GOT3 (cell line): ENCODE results near the gene PLCB4.

ENCODE experiments used
- DNase-seq: peaks from one replicate; lab custom pipeline; 2025; ENCODE audit warnings: mixed read lengths; lab: John Stamatoyannopoulos, UW

Gene PLCB4

GRCh38 chr20:9321007-9321406, 252.1 kb downstream of the PLCB4 start:
- no peak for DNase-seq

DNA sequence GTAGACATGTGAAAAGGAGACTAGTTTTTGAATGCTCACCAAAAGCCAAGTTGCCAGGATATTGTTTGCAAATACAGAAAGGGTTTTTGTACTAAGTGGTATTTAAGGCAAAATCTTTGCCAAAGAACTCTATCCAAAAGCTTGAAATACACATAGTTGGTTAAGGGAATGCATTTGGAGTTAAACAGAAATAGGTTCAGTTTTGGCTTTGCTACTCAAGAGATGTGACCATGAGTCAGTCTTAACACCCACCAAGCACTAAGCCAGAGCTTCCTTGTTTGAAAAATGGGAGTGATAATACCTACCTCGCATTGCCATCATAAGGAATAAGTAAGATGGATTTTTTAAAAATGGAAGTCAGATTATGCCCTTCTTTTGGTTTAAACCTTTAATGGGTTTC, 253.8 kb downstream of the PLCB4 start:
- DNase-seq: no peak

DNA sequence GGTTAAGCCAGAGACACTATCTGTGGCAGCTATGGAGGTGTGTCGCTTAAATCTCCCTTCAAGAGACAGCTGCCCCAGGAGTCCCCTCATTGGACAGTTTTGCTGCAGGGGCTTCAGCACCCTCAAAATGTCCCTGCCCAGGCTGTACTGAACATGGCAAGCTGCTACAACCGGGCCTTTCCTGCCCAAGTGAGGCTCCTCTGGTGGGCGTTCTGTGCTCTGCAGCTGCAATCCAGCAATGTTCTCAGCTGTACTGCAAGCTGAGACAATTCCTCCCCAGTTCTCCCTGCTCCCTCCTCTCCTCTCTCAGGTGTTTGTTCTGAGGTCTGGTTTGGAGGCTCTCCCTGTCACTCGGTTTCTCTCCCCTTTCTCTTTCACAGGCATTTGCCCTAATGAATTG, 254.7 kb downstream of the PLCB4 start:
- no peak for DNase-seq

DNA sequence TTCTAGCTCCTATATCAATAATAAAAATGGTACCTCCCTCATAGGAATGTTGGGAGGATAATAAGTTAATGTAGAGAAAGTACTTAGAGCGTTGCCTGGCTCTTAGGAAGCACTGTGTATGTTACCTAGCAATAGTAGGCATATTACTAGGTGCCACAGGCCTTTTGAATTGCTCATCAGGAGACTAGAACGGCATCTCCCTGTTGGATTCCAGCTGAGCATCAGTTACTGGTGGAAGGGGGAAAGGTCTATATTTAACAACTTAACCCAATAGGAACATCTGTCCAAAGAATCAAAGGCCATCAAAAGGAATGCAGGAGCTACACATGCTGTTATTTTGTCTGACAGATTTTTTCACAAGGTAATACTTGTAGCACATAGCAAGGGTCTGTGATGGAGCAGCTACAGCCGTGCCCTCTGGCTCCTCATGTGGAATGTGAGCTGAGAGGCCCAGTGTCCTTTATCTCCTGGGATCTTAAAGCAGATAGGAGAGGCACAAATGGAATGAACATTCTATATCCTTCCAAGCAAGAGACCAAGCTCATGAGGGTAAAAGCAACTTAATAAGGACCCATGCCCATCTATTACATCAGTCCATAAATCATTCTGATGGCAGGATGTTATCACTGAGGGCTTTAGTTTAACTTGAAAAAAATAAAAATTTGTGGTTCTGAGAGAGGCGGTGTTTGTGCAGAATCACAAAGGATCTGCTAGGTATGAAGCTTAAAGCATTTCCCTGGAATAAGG, 260.6 kb downstream of the PLCB4 start:
- DNase-seq: no peak

- no peak for DNase-seq
These were observed 261.3 kb downstream of the PLCB4 start for GRCh38 chr20:9330151-9330550.

DNA sequence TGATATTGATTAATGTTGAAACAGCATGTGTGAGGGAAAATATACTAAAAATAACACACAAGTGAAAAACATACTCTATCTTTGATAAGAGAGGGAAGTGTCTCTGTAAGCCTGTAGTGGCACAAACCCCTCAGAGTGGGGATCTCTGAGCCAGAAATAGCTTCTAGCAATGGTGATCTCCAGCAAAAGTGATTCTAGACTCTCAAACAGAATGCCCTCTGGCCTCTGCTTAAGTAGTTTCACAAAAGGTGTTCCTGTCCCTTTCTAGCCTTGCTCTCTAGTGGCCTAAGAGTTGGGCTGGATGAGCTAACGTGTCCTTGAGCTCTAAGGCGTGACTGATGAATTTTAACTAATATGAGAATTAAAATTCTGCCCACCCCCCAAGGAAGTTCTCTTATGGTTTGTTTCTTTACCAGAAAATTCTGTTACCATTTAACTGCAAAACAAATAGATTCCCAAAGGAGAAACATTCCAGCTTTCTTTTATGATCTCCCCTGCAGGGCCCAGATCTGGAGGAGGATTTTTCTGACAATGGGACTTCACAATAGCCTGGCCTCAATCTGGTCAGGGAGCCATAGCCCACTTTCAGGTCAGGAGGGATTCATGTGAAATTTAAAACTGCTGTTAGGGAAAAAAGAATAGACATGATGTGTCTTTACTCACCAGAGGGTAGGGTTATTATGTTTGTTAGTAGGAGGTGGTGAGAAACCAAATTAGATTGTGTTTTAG, 263.0 kb downstream of the PLCB4 start:
- DNase-seq: no peak

- no peak for DNase-seq
These were observed 264.0 kb downstream of the PLCB4 start for GRCh38 chr20:9332791-9333479.

DNA sequence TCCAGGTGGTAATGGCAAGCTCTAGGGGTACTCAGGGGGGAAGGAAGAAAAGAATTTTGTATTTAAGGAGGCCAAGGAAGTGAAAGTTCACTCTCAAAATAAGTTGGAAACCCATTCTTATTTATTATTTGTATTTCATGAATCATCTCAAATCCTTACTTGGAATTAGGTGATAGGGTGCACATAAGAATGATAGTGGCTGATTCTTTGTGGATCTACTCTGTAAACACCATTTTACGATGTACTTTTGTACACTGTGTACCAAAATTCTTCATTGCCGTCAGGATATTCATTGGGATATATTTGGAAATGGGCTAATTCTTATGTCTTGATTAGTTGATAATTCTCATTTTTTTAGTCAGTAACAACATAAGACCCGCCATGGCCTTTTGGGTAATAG, 266.0 kb downstream of the PLCB4 start:
- DNase-seq: no peak

- DNase-seq: no peak
These were observed 269.2 kb downstream of the PLCB4 start for GRCh38 chr20:9338101-9338500.

DNA sequence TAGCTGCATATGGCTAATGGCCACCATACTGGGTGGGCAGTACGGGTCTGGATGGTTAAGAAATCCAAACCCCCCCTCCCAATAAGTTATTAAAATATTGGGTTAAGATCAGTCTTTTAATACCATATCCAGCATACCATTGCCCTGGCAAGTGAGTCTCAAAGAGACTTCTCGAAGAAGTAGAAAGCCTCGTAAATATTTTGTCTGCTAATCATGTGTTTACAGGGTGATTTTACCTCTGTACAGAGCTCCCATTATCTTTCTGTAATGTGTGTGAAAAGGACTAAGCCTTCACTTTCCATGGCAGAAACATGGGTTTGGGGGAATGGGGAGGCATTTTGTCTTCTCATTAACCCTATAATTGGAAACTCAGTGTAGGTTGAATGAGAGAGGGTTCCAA, 270.8 kb downstream of the PLCB4 start:
- DNase-seq: no peak

DNA sequence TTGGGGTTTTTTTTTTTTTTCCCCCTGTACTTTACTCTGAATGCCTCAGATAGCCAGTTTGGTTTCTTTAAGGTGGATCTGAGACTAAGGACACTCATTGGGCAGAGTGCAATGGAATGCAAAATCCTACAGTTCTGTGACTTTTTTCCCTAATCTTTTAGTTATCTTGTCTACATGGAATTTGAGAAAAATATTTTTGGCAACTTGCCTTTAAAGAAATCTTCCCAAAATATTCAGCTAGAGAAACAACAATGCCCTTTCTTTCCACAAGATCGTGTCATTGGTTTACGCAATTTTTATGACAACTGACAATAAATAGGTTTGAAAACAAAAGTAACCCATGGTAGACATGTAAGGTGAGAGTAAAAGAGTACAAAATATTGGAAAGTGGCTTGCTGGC, 273.8 kb downstream of the PLCB4 start:
- no peak for DNase-seq

DNA sequence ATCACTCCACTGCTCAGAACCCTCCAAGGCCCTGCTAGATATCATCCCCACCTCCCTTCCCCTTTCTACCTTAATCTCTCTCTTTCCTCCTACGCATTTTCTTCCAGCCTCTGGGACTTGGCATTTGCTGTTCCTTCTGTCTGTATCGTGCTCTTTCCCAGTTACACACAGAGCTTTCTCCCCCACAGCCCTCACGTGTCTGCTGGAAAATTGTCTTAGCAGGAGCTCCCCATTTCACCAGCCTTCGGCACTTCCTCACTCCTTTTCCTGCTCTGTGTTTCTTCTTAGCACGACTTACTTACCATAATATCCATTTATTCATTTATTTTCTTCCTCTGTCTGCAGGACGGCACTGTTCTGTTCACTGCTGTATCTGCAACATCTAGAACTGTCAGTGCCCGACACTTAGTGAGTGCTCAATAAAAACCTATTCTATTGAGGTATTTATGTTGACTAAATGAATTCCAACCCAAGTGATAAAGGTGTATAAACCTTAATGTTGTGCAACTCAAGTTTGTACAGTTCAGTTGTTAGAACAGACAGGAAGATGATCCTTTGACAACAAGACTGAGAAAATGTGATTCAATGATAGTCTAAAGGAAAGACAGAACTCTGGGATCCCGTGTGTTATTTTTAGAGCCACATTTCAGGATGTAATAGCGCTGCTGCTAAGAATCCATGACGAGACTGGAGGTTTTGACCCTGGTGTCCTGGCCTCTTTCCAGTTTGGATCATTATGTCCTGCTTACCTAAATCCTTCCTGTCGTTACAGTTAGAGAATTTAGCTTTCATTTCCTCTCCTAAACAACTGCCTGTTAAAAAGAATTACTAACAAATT, 275.4 kb downstream of the PLCB4 start:
- no peak for DNase-seq

DNA sequence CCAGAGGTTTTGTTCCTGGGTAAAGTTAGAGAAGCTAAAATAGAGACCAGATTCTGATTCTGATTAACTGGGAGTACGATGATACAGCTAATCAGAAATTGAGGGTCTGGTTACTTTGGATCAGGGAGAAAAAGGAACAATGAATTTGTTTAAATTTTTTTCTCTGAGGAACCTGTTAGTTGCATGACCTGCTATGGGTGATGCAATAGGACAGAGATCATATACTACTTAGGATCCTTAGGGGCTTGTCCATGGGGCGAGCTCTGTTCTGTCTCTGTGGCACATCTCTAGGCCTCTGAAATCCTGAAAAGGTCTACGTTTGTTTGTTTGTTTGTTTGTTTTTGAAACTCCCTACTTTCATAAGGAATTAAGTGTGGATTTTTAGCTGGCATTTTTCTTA, 279.4 kb downstream of the PLCB4 start:
- DNase-seq: no peak

DNA sequence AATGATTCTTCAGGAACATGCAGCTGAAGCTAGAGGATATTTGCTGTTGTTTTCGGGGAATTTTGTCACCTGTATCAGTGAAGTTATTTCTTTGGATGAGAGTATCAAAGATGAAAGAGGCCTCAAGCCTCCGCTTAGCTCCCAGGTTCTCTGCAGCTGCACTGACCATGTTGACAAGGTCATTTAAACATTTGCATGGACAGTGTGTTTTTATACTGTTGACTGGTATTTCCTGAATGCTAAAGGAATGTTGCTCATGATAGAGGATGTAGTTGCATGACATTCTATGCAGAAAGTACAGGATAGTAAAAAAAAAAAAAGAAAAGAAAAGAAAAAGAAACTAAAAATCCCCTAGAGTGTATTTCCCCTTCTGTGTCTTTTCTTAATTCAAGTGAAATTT, 279.9 kb downstream of the PLCB4 start:
- DNase-seq: no peak

- no peak for DNase-seq
These were observed 280.4 kb downstream of the PLCB4 start for GRCh38 chr20:9349249-9349648.

DNA sequence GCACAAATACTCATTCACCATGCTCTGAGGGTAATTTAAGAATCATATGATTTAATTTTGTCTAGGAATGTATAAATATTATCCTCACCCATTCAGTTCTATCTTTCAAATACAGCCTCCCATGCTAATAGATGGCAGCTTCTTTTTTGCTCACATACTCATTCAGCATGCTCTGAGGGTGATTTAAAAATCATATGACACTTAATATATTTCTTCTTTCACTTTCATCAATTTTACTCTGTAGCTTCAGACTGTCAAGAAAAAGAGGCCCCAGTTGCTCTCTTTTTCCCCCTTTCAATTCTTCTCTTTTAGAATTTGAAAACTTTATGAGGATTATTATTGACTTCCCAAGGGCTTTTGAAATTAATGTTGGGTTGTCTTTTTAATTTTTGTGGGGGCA, 283.9 kb downstream of the PLCB4 start:
- no peak for DNase-seq

DNA sequence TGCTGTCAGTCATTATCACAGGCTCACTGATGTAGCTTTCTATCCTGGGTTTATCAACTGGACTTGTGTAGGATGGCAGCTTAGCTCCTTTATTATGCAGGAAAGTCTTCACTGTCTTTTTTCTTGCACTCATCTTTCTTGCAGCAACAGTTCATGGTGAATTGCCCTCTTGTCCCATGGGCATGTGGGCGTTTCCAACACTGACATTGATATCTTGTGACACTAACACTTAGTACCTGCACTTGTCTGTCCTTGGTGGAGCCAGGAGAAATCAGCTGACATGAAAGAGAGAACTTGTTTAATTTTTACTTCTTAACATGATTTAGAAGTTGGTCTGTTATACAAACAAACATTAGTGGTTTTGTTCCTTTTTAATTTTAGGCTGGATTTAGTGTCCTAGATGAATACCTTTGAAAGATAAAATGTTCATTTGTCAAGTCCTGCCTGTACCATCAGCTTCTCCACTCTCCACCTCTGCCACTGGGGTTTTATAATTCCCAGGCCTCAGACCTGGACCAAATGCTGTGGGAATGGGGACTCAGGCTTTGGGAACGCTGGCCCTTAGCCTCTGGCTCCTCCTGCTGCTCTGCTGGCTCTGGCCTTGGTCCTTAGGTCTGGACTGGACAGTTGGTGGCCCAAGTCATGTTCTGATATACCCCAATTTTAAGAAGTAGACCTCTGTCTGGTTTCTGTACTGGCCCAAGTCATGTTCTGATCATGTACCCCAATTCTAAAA, 284.5 kb downstream of the PLCB4 start:
- DNase-seq: no peak

GRCh38 chr20:9353916-9354276, 285.0 kb downstream of the PLCB4 start:
- no peak for DNase-seq

DNA sequence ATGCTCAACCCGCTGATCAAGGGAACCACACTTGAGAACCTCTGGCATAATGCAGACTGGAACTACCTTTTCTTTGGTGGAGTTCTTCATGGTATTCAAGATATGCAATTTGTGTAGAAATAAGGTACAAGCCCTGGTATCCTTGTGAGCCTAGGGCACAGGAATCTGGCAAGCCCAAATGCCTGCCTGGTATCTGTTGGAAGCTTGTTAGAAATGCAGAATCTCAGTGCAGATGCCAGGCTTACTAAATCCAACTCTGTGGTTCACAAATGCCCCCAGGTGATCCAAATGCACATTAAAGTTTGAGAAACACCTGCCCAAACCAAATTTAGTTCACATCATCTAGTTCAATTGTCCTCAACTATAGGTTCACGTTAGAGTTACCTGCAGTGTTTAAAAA, 285.7 kb downstream of the PLCB4 start:
- DNase-seq: no peak

- no peak for DNase-seq
These were observed 289.1 kb downstream of the PLCB4 start for GRCh38 chr20:9358001-9358400.

DNA sequence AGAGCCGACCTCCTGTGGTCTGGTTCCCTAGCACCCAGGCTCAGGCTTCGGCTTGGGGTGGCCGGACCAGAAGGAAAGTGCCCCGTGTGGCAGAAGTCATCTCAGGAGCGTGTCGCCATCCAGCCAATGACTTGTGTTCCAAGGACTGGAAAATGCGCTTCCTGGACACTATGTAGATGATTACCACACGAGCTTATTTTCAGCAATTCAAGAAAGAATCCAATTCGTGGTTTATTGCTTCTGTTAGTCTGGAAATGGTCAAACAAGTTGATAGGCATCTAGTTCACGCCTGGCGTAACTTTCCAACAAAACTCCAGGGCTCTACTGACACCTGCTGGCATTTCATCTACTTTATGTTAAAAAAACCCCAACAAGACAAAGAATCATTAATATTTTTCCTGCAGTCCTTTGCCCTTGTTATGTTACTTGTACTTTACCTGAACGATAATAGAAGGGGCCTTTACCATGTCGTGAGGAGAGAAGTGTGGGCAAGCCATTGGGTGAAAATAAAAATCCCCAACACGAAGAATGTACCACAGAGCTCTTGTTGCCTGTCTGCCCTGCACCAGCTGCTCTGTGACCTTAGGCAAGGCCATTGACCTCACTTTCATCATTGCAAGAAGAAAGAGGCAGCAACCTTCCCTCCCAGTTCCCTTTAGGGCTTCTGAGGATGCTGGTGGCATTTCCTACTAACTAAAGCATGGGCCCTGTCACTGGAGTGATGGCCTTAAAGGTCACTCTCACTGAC, 290.8 kb downstream of the PLCB4 start:
- peak; percentile 18 for DNase-seq
